ENCODE results near the gene LRP2.

DNA sequence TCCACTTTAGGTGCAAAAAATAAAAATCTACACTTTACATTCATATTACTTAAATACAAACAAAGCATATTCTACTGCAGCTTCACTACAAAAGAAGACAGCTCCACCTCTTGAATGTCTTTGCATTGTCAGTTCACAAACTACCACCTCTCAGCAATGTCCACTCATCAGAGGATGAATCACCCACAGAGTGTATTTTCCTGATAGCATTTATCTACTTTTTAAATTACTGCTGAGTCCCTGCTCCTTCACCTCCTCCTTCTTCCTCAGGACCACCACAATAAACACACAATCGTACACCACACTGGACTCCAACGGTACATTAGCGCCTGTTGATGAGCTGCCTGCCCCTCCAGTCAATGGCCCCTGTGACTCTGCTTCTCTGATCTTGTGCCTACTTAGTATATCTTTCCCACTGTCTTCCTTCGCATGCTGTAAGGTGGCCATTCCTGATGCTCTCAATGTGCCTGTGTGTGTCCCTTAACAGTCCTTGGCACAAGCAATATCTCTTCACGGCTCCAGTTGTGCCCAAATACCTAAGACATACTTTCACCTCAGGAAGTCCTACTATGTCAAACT is 172.0 kb downstream of the LRP2 start:
- TF ChIP-seq, protein P1, sequence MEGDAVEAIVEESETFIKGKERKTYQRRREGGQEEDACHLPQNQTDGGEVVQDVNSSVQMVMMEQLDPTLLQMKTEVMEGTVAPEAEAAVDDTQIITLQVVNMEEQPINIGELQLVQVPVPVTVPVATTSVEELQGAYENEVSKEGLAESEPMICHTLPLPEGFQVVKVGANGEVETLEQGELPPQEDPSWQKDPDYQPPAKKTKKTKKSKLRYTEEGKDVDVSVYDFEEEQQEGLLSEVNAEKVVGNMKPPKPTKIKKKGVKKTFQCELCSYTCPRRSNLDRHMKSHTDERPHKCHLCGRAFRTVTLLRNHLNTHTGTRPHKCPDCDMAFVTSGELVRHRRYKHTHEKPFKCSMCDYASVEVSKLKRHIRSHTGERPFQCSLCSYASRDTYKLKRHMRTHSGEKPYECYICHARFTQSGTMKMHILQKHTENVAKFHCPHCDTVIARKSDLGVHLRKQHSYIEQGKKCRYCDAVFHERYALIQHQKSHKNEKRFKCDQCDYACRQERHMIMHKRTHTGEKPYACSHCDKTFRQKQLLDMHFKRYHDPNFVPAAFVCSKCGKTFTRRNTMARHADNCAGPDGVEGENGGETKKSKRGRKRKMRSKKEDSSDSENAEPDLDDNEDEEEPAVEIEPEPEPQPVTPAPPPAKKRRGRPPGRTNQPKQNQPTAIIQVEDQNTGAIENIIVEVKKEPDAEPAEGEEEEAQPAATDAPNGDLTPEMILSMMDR (IDR thresholded peaks at IDR 0.05; ENCODE audit: low read depth, low read length) = no peak
- TF ChIP-seq POLR2A (IDR thresholded peaks at IDR 0.05; ENCODE audit: extremely low read depth, insufficient read length) = no peak
- TF ChIP-seq, protein P2, sequence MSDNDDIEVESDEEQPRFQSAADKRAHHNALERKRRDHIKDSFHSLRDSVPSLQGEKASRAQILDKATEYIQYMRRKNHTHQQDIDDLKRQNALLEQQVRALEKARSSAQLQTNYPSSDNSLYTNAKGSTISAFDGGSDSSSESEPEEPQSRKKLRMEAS (IDR thresholded peaks at IDR 0.05; ENCODE audit: low read depth, low read length) = no peak
- no peak for TF ChIP-seq MYC (IDR thresholded peaks at IDR 0.05; ENCODE audit: low read depth, low read length)

Measured in NB4 (cell line).